ENCODE measurements around the gene CDK2. TPM values are rescaled to one million over a fixed set of nuclear protein-coding genes. Genes with fewer than 3 reads are reported as not detected.

The CDK2 gene
- total and polyA plus RNA-seq, 2 of the 4 experiments (the other 2 are of a cell fraction): 42.5 to 61.7 TPM

GRCh38 chr12:55925371-55925770, 41.3 kb upstream of the CDK2 start:
- Histone ChIP-seq H3K9me3 (ENCODE audit: control insufficient read depth, insufficient read depth, low read length) (no peaks in the 10 kb centered on the region), H3K23ac (ENCODE audit: low read depth, low read length) (no peak overlapping the region), H2AK5ac (ENCODE audit: low read depth, low read length) (no peak overlapping the region), H3K14ac (replicated peaks; ENCODE audit: low read depth, low read length) (no peak overlapping the region), H4K8ac (ENCODE audit: low read depth in 2 of 2, low read length in 2 of 2) (no peak overlapping the region), H2BK20ac (ENCODE audit: low read depth, low read length) (no peak overlapping the region), H3K27me3 (ENCODE audit: control insufficient read depth, insufficient read depth, low read length) (no peaks in the 10 kb centered on the region), H3K9me1 (ENCODE audit: insufficient read depth, low read length) (peaks cover 8% of the 10 kb centered on the region; the same call in 1 of the 2 replicates), H2AK9ac (replicated peaks; ENCODE audit: low read depth, low read length, poor library complexity) (no peak overlapping the region), H3K9ac (ENCODE audit: low read depth, low read length) (no peak overlapping the region), H2BK15ac (ENCODE audit: low read depth, low read length) (no peak overlapping the region), H4K91ac (ENCODE audit: insufficient read depth, low read depth, low read length) (peak overlapping the region; percentile 17; the same call in 1 of the 2 replicates), H2AFZ (replicated peaks; ENCODE audit: low read length, poor library complexity) (no peak overlapping the region), H3K4me3 (ENCODE audit: insufficient read depth, low read depth, low read length) (no peak overlapping the region), H4K5ac (ENCODE audit: low read depth, low read length) (no peak overlapping the region), H2BK5ac (ENCODE audit: low read depth, low read length, poor library complexity, severe bottlenecking) (no peak overlapping the region), H2BK120ac (ENCODE audit: low read depth, low read length) (no peak overlapping the region), H3K4ac (ENCODE audit: low read depth, low read length) (no peak overlapping the region), H4K20me1 (ENCODE audit: insufficient read depth, low read length) (no peaks in the 10 kb centered on the region; the same call in 1 of the 2 replicates), H3K27ac (ENCODE audit: insufficient read depth, low read length) (no peak overlapping the region), H3K18ac (ENCODE audit: low read depth, low read length) (no peak overlapping the region), H3K36me3 (ENCODE audit: control insufficient read depth, insufficient read depth, low read length) (peaks cover 4% of the 10 kb centered on the region), H3K56ac (ENCODE audit: extremely low read depth, insufficient read depth, low read length) (no peak overlapping the region), H3K79me1 (ENCODE audit: low read depth in 1 of 2, low read length in 2 of 2) (peaks cover 31 to 65% of the 10 kb centered on the region in 2 experiments), H3K4me1 (ENCODE audit: control insufficient read depth, insufficient read depth, low read length) (peaks cover 3% of the 10 kb centered on the region), H3K4me2 (ENCODE audit: low read depth, low read length) (no peak overlapping the region)
- ATAC-seq (ENCODE audit: low read depth): no peak
- POLR2A ChIA-PET (ENCODE audit: unreplicated experiment): no interaction called here
- no peak for DNase-seq
- intact Hi-C loops (cut with micrococcal nuclease) (no loop called here), dilution Hi-C loops (cut with HindIII; ENCODE audit: low sequenced_read_pairs, unreplicated experiment) (no loop called here), in situ Hi-C loops (cut with MboI; ENCODE audit: low sequenced_read_pairs) (loop anchor here (10.0 kb wide), 1 partner anchor 101 kb away; the partner anchor contains the start of gene DNAJC14)
- WGBS, 2 experiments (ENCODE audit: extremely low coverage in 2 of 2, insufficient read length in 1 of 2): 97% methylated on average over 3 of the region's 4 CpGs; no CpG with 5 or more reads in 1 of the 2 experiments
- TF ChIP-seq USF2 (IDR thresholded peaks at IDR 0.05; ENCODE audit: low read depth, low read length) (no peak), NFE2L2 (IDR thresholded peaks at IDR 0.05; ENCODE audit: low read depth, low read length) (no peak), CEBPB (IDR thresholded peaks at IDR 0.05; ENCODE audit: low read depth, low read length) (peak; percentile 85)
- CTCF ChIA-PET: interaction anchor here (1.2 kb wide), 1 partner anchor 108 kb away, joined by 3 read pairs; the partner anchor contains the start of genes ORMDL2 and SARNP
- TSS peak; percentile 40 for BruUV-seq (replicated peaks)
